GM10248 (cell line): ENCODE results near the gene TM9SF4.

Experiments
- CTCF ChIA-PET: fragments of 300-600 bp; sonication (Branson Sonifier 250); formaldehyde crosslinking; extraction: SDS; loops from one replicate; lab custom pipeline; 2021; ENCODE audit warnings: antibody characterized with exemption; lab: Yijun Ruan, JAX
- POLR2A ChIA-PET: fragments of 350-650 bp; sonication (Branson Sonifier 250); formaldehyde crosslinking; extraction: SDS; loops from one replicate; lab custom pipeline; 2020; ENCODE audit warnings: antibody characterized with exemption; lab: Yijun Ruan, JAX
- DNase-seq: peaks from one replicate; pipeline ENCODE4 v3.0.0; 2012; ENCODE audit errors: extremely low spot score
- TF ChIP-seq, protein P1 (sequence below): IDR thresholded peaks from 2 replicates; pipeline ENCODE4 v1.5.1; 2012; ENCODE audit warnings: mild to moderate bottlenecking, low read depth; ENCODE audit errors: extremely low read depth, missing control alignments, control extremely low read depth

The TM9SF4 gene

GRCh38 chr20:32123088-32123487, 13.6 kb downstream of the TM9SF4 start:
- no peak for DNase-seq
- POLR2A ChIA-PET: no interaction called here
- TF ChIP-seq, protein P1, sequence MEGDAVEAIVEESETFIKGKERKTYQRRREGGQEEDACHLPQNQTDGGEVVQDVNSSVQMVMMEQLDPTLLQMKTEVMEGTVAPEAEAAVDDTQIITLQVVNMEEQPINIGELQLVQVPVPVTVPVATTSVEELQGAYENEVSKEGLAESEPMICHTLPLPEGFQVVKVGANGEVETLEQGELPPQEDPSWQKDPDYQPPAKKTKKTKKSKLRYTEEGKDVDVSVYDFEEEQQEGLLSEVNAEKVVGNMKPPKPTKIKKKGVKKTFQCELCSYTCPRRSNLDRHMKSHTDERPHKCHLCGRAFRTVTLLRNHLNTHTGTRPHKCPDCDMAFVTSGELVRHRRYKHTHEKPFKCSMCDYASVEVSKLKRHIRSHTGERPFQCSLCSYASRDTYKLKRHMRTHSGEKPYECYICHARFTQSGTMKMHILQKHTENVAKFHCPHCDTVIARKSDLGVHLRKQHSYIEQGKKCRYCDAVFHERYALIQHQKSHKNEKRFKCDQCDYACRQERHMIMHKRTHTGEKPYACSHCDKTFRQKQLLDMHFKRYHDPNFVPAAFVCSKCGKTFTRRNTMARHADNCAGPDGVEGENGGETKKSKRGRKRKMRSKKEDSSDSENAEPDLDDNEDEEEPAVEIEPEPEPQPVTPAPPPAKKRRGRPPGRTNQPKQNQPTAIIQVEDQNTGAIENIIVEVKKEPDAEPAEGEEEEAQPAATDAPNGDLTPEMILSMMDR: no peak
- CTCF ChIA-PET: interaction anchor here (1.1 to 1.5 kb wide), 3 partner anchors 10 to 32 kb away, joined by 3 read pairs; no protein-coding TSS in a partner anchor

- ChIA-PET CTCF (interaction anchor here (1.6 kb wide), 1 partner anchor 9 kb away, joined by 5 read pairs; no protein-coding TSS in a partner anchor), POLR2A (no interaction called here)
- no peak for DNase-seq
- TF ChIP-seq, protein P1: no peak
Measured at GRCh38 chr20:32124916-32125454, 15.5 kb downstream of the TM9SF4 start.

- TF ChIP-seq, protein P1: no peak
- no peak for DNase-seq
- POLR2A ChIA-PET: no interaction called here
- CTCF ChIA-PET: interaction anchor here (1.6 kb wide), 1 partner anchor 9 kb away, joined by 5 read pairs; no protein-coding TSS in a partner anchor
Measured at GRCh38 chr20:32125506-32125905, 16.0 kb downstream of the TM9SF4 start.

DNA sequence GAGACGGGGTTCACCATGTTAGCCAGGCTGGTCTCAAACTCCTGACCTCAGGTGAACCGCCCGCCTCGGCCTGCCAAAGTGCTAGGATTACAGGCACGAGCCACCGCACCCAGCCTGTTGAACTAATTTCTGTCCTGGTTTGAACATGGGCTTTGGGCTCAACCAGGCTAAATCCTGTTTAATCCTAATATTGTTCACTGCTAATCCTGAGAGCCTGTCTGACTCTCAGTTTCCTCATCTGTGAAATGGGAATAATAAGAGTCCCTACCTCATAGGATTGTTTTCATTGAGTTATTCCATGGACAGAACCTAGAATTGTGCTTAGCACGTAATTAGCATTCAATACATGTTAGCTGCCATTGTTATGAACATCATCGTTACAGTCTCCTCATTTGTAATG, 17.4 kb downstream of the TM9SF4 start:
- ChIA-PET POLR2A (no interaction called here), CTCF (no interaction called here)
- TF ChIP-seq, protein P1: no peak
- no peak for DNase-seq

GRCh38 chr20:32127347-32127746, 17.8 kb downstream of the TM9SF4 start:
- CTCF ChIA-PET: no interaction called here
- POLR2A ChIA-PET: no interaction called here
- TF ChIP-seq, protein P1: no peak
- no peak for DNase-seq

GRCh38 chr20:32128167-32128566, 18.7 kb downstream of the TM9SF4 start:
- TF ChIP-seq, protein P1: no peak
- CTCF ChIA-PET: interaction anchor here (1.1 kb wide), 1 partner anchor 37 kb away, joined by 3 read pairs; no protein-coding TSS in a partner anchor
- no peak for DNase-seq
- POLR2A ChIA-PET: no interaction called here
